Stimulated activated naive CD4-positive, alpha-beta T cell (primary cell): ENCODE results near the gene DUSP28.
"Not testable (repeated sequence)": the region's sequence is repeated elsewhere in the genome, so short reads cannot be mapped to it uniquely, and the experiment has no call there.

Experiments used
- DNase-seq, 6 experiments: peaks; one replicate each; lab custom pipeline; 2025; lab: John Stamatoyannopoulos, UW

Gene DUSP28

GRCh38 chr2:240560480-240561324 is 545 bp downstream of the DUSP28 start:
- DNase-seq: peak; percentile 97 to 99 (median 99)

DNA sequence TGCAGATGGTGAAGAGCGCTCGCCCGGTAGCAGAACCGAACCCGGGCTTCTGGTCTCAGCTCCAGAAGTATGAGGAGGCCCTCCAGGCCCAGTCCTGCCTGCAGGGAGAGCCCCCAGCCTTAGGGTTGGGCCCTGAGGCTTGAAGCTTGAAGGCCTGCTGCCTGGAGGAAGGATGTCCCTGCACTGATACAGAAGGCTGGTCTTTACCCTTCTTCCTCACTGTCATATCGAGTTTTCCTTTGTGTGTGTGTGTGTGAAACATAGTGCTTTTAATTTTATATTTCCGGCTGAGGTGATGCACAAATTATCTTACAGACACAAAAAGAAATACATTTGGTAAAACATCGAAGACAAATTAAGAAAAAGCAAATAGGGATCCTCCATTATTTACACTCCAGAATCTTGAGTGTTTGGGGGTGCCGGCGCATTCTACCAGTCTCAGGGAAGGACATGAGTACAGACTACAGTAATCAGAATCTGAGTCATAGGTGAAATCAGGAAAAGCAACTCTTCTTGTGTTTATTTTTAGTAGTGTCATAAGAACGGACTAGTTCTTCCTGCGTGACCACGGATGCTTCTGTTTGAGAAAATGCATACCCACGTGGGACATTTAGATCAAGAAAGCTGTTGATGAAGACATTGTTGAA is 1.3 kb downstream of the DUSP28 start:
- no peak for DNase-seq

DNA sequence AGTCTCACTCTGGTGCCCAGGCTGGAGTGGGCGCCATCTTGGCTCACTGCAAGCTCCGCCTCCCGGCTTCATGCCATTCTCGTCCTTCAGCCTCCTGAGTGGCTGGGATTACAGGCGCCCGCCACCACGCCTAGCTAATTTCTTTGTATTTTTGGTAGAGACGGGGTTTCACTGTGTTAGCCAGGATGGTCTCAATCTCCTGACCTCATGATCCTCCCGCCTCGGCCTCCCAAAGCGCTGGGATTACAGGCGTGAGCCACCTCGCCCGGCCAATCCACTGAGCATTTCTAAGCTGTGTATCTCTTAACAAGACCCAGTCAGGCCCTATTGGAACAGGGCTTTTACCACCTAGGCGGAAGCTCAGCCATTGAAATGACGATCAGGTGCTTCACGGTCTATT is 3.1 kb downstream of the DUSP28 start:
- not testable (repeated sequence) for DNase-seq

DNA sequence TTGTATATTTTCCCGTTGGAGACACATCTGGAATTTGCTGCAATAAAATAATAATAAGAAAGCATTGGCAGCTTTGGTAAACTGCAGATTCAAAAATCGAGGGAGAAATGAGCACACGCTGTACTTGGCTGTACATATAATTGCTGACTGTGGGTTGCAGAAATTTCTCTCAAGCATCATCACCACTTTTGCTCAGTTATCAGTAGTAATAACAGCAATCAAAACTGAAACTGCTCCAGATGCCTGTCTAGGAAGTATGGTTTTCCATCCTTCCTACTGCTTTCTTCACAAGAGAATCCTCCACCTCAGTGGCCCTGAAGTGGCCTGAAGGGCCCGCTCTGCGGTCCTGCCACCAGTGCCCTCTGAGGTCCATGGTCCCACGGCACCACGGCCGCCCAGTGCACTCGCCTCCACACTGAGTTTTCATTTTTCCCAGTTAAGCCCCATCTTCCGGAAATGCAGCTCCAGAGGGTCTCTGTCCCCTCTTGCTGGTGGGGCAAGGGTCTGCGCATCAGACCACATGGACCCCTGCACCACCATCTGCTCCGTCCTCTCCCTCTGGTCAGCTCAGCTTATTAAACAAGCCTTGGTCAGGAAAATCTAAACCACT is 3.9 kb downstream of the DUSP28 start:
- DNase-seq: no peak

GRCh38 chr2:240564561-240565332 is 4.6 kb downstream of the DUSP28 start:
- DNase-seq: peak in 1 of 6 experiments; percentile 23

DNA sequence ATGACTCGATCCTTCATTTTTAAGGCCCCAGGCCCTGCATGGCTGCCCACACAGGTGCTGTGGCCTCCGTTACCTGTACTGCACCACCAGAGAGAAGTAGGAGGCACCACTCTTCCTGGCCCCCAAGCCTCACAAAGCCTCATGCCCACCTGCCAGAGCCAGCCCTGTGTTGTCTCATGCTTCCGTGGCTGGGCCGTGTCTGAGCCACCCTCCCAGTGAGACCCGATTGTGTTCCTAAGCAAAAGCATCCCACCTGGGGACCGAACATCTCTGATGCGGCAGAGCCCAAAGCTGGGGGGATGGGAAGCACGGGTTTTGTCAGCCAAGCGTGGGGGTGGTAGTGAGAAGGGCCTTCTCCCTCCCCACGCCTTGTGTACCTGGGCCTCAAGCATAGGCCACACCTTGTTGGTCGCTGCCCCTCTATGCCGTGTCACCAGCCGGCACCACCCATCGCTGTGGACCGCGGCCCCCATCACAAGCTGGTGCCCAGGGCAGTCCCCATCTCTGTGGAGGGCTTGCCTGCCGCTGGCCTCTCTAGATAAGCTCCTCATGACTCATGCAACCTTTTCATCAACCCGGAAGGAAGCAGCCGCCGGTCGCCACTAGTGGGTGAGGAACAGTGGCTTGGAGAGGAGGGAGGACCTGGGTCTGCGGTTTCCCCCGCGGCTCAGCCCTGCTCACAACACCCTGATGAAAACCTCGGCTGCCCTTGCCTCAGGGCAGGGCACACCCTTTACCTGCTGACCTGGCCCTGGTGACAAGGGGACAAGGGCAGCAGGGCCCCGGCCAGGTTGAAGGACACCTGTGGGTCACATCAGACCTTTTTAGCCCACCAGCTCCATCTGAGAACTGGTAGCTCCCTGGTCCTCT is 5.4 kb downstream of the DUSP28 start:
- DNase-seq: peak; percentile 74 to 85 (median 83)

DNA sequence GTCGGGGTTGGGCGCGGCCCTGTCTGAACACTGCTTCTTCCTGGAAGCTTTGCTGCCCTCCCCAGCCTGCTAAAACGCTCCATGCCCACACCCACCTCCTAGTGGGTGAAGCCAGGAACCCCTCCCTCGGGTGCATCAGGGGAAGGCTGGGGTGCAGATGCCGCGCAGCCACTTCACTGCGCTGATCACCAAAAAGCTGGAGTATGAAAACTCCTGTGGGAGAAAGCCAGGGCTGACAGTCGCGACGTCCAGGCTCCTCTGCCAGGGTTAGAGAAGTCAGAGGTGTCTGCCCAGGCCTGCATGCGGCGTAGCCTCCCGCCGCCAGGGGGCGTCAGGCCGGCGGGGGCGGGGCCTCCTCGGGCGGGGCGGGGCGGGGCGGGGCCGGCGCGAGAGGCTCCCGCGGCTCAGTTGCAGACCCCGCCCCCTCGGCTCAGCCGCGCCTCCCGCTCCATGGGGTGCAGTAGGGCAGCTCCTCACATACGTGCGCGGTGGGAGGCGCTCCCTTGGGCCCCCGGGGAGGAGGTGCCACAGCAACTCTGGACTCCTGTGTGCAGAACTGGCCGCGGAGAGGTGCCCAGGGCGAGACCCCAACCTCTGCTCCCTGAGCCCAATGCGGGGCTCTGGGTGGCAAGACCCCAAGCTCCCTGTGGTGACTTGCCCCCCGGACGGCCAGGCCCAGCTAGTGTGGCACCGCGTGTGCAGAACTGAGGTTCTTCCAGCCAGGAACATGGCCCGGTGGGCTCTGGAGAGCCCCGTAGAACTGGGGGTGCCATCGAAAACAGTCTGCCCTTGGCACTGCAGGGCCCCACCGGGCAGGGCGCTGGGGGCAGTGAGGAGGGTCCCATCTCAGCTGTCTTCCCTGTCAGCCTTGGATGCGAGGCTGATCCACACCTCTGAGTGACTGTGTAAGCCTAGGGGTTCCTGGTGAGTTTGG is 6.3 kb downstream of the DUSP28 start:
- peak; percentile 86 to 96 (median 91) for DNase-seq

DNA sequence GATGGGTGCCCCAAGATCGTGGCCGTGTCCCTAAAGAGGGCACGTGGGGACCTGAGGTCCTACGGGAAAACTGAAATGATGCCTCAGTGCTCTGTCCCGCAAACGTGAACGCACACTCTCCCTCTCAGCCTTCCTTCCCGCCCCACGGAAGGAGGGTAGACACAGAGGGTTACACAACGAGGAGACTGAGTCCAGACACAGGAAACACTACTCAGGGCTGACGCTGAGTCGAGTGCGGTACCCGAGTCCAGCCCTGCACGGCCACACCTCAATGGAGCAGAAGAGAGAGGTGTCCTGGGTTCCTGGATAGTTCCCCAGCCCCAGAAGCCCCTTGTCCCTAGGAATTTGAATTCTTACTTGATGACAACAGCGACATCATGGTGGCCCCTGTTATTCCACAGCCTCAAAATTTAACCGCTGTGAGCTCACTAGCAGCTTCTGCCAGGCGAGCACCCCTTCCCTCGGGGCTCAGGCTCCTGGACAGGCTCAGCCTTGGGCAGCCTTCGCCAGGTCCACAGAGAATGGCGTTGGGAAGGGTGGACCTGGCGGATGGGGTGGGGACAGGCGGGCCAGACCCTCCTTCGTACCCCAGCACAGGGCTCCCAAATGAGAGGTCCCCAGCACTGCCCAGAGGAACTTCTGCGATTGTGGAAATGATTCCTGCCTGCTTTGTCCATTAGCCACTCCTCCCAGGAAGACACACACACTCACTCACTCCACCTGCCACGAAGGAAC is 7.1 kb downstream of the DUSP28 start:
- peak in 5 of 6 experiments; percentile 24 to 60 (median 41) for DNase-seq

DNA sequence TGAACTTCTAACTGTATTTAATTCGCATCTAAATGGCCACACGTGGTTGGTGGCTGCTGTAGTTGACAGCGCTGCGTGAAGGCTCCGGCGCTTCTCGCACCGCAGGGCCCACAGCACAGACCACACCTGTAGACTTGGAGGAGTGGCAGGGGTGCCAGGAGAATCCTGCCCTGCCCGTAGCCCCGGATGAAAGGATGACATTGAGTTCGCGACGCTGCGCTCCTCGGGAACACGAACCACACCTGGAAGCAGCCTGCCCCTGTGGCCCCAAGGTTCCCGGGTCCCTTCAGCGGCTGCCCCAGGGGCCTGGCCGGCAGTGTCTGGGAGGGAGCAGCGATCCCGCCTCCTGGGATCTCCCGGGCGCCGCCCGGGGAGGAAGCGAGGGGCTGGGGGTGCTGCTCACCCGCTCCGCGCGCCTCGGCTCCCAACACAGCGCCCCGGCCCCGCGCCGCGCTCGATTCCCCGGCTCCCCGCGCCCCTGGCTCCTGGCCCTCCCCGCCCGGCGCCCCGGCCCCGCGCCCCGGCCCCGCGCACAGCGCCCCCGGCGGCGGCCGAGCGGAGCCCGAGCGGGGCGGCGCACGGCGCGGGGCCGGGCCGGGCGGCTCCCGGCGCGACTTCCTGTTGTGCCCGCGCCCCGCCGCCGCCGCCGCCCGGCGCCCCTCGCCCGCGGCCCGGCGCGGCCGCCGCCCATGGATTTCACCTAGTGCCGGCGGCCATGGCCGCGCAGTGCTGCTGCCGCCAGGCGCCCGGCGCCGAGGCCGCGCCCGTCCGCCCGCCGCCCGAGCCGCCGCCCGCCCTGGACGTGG is 7.9 kb downstream of the DUSP28 start, which contains the start of gene RNPEPL1:
Gene RNPEPL1, plus strand, starts transcription at position 613 of the 806 bp plus-strand sequence. Its CDS starts 103 bp downstream, at position 716.
- DNase-seq: peak; percentile 37 to 69 (median 51)

DNA sequence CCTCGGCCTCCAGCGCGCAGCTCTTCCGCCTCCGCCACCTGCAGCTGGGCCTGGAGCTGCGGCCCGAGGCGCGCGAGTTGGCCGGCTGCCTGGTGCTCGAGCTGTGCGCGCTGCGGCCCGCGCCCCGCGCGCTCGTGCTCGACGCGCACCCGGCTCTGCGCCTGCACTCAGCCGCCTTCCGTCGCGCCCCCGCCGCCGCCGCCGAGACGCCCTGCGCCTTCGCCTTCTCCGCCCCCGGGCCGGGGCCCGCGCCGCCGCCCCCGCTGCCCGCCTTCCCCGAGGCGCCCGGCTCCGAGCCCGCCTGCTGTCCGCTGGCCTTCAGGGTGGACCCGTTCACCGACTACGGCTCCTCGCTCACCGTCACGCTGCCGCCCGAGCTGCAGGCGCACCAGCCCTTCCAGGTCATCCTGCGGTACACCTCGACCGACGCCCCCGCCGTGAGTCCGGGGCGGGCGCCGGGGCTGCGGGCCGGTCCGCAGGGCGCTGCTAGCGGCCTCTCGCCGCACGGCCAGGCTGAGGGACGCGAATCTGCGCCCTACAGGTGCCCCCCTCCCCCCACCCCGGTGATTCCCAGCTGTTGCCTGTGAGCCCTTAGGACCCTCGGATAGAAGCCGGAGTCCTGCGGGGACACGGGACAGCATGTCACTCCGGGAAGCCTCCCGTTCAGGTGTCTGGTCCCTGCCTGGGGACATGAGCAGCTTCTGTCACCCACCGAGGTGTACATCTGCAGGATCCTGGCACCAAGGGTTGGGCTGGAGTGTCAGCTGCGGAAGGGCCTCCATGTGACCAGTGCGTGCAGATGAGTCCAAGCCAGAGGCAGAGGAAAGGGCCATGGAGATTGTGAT is 8.7 kb downstream of the DUSP28 start:
- peak; percentile 50 to 76 (median 58) for DNase-seq

- no peak for DNase-seq
Measured at GRCh38 chr2:240569523-240569997, 9.4 kb downstream of the DUSP28 start.

GRCh38 chr2:240569998-240570530 is 9.9 kb downstream of the DUSP28 start:
- DNase-seq: no peak

- no peak for DNase-seq
Measured at GRCh38 chr2:240570531-240571313, 10.6 kb downstream of the DUSP28 start.

DNA sequence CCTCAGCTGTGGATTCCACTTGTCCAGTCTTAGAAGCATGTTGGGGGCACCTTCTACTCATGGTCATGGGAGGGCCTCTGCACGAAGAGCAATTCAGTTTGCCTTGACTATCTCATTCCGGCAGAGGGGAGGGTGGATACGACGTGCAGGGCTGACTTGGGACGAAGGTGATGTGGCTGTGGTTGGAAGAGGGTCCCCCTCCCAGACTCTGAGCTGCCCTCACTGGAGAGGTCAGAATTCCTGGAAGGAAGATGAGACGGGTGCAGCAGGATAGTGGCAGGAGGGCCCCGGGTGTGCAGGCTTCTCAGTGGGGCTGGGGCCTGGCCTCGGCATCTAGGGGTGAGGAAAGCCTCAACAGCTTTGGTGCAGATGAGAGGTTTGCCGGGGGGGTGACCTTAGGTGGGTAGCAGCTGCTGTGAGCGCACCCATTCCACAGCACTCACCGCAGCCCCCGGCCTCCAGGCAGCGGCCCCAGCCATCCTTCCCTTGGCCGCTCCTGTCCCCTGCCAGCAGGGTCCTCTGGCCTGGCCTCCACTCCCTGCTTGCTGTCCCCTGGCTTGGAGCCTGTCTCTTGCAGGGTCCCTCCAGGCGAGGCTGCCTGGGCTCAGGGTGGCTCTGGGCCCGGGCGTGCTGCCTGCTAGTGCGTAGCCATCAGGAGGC is 11.3 kb downstream of the DUSP28 start:
- DNase-seq: no peak
